Neural cell (in vitro differentiated cells): ENCODE data around the gene ABCB8. TPM values are rescaled to one million over a fixed set of nuclear protein-coding genes. Genes with fewer than 3 reads are reported as not detected.
A peak's percentile ranks its signal among the peaks of the same experiment; 100 is the strongest.

Experiments
- H2AFZ ChIP-seq: fragments of 200-600, 300-800 bp; sonication (generic), shearing (Covaris generic); 2 replicates; pipeline ENCODE4 v1.6.0; 2014; ENCODE audit warnings: low read depth, mild to moderate bottlenecking, antibody characterized with exemption, low read length, moderate library complexity
- H3F3A ChIP-seq: fragments of 200-600 bp; shearing (Covaris generic); 2 replicates; pipeline ENCODE4 v1.6.1; 2016; ENCODE audit warnings: mild to moderate bottlenecking, moderate library complexity, mixed read lengths, antibody characterized with exemption, low read length; ENCODE audit not compliant: insufficient read depth, poor library complexity, severe bottlenecking
- H3K27ac ChIP-seq: fragments of 200-600, 300-800 bp; sonication (generic), shearing (Covaris generic); 2 replicates; pipeline ENCODE4 v1.5.1; 2014; ENCODE audit warnings: mild to moderate bottlenecking, low read length, moderate library complexity
- H3K27me3 ChIP-seq: fragments of 300-800, 200-600 bp; sonication (generic), shearing (Covaris generic); 2 replicates; pipeline ENCODE4 v1.6.0; 2014; ENCODE audit warnings: mild to moderate bottlenecking, low read depth, low read length, moderate library complexity; ENCODE audit not compliant: insufficient read depth
- H3K36me3 ChIP-seq: fragments of 300-800, 200-600 bp; sonication (generic), shearing (Covaris generic); 2 replicates; pipeline ENCODE4 v1.5.1; 2014; ENCODE audit warnings: mild to moderate bottlenecking, antibody characterized with exemption, low read length, moderate library complexity; ENCODE audit not compliant: insufficient read depth
- H3K4me2 ChIP-seq: fragments of 300-800, 200-600 bp; sonication (generic), shearing (Covaris generic); 2 replicates; pipeline ENCODE4 v1.6.0; 2014; ENCODE audit warnings: mild to moderate bottlenecking, low read length
- H3K4me3 ChIP-seq: fragments of 300-800, 200-600 bp; sonication (generic), shearing (Covaris generic); 2 replicates; pipeline ENCODE4 v1.5.1; 2014; ENCODE audit warnings: mild to moderate bottlenecking, low read length, moderate library complexity
- H3K79me2 ChIP-seq: fragments of 200-600 bp; shearing (Covaris generic); replicated peaks from 2 replicates; pipeline ENCODE4 v1.6.0; 2014; ENCODE audit warnings: mild to moderate bottlenecking, low read length, moderate library complexity; ENCODE audit not compliant: insufficient read depth
- H3K9ac ChIP-seq: fragments of 300-800, 200-600 bp; sonication (generic), shearing (Covaris generic); 2 replicates; pipeline ENCODE4 v1.6.1; 2016; ENCODE audit warnings: mild to moderate bottlenecking, low read length, mixed read lengths
- H3K9me2 ChIP-seq: fragments of 200-600 bp; shearing (Covaris generic); 2 replicates; pipeline ENCODE4 v1.6.1; 2016; ENCODE audit warnings: mild to moderate bottlenecking, low read length, mixed read lengths; ENCODE audit not compliant: insufficient read depth
- H3K9me3 ChIP-seq: fragments of 200-600, 300-800 bp; sonication (generic), shearing (Covaris generic); 2 replicates; pipeline ENCODE4 v1.6.1; 2016; ENCODE audit warnings: mild to moderate bottlenecking, mixed run types, low read length, moderate library complexity, mixed read lengths
- H4K20me1 ChIP-seq: fragments of 200-600 bp; shearing (Covaris generic); 2 replicates; pipeline ENCODE4 v1.6.1; 2016; ENCODE audit warnings: mild to moderate bottlenecking, mixed run types; ENCODE audit not compliant: insufficient read depth
- CTCF ChIP-seq: fragments of 450-650 bp; IDR thresholded peaks from 2 replicates; pipeline ENCODE4 v1.5.1; 2014; ENCODE audit warnings: antibody characterized with exemption, mild to moderate bottlenecking, moderate library complexity; ENCODE audit not compliant: poor library complexity, severe bottlenecking
- EP300 ChIP-seq: fragments of 450-650 bp; conservative IDR thresholded peaks from 2 replicates; pipeline ENCODE4 v1.6.1; 2014; ENCODE audit warnings: antibody characterized with exemption, mild to moderate bottlenecking, moderate library complexity; ENCODE audit not compliant: poor library complexity, severe bottlenecking
- EZH2 ChIP-seq: fragments of 200-600, 300-800 bp; shearing (Covaris generic), sonication (generic); IDR thresholded peaks from 2 replicates; pipeline ENCODE4 v1.6.1; 2014; ENCODE audit warnings: antibody characterized with exemption, low read length, borderline replicate concordance, mild to moderate bottlenecking; ENCODE audit not compliant: insufficient read depth, poor library complexity, severe bottlenecking
- MXI1 ChIP-seq: fragments of 450-650 bp; conservative IDR thresholded peaks from 2 replicates; pipeline ENCODE4 v1.6.1; 2014; ENCODE audit warnings: antibody characterized with exemption, mild to moderate bottlenecking; ENCODE audit not compliant: poor library complexity, severe bottlenecking
- POLR2AphosphoS5 ChIP-seq: IDR thresholded peaks from 2 replicates; pipeline ENCODE4 v1.6.1; 2012
- RAD21 ChIP-seq: fragments of 450-650 bp; conservative IDR thresholded peaks from 2 replicates; pipeline ENCODE4 v1.6.1; 2014; ENCODE audit warnings: antibody characterized with exemption, mild to moderate bottlenecking, moderate library complexity
- REST ChIP-seq: IDR thresholded peaks from 2 replicates; pipeline ENCODE4 v1.6.1; 2012; ENCODE audit warnings: borderline replicate concordance
- SMC3 ChIP-seq: fragments of 450-650 bp; conservative IDR thresholded peaks from 2 replicates; pipeline ENCODE4 v1.6.1; 2014; ENCODE audit warnings: antibody characterized with exemption, mild to moderate bottlenecking, moderate library complexity; ENCODE audit not compliant: poor library complexity
- TAF1 ChIP-seq: IDR thresholded peaks from 2 replicates; pipeline ENCODE4 v1.6.1; 2012; ENCODE audit warnings: low read depth
- polyA plus RNA-seq: library from polyadenylated mRNA; depleted of rRNA; stranded (reverse); fragments of >200 nt; gene quantifications from 2 replicates; pipeline ENCODE4 v1.2.3, GENCODE V29; 2014

The ABCB8 gene
- polyA plus RNA-seq, 1 donor from 2014 or later, result 40.5 TPM

GRCh38 chr7:151060416-151061212 is 32.4 kb downstream of the ABCB8 start:
- H3K9me3 ChIP-seq, result no peaks in the 10 kb centered on the region
- no peaks in the 10 kb centered on the region for H3K9me2 ChIP-seq
- H3K27me3 ChIP-seq, result peaks cover 7% of the 10 kb centered on the region
- no peak overlapping the region for H3K27ac ChIP-seq
- H3F3A ChIP-seq, result peaks cover 6% of the 10 kb centered on the region
- H3K4me2 ChIP-seq, result no peak overlapping the region
- no peaks in the 10 kb centered on the region for H4K20me1 ChIP-seq
- no peak overlapping the region for H3K9ac ChIP-seq
- H3K79me2 ChIP-seq, result no peaks in the 10 kb centered on the region
- TF ChIP-seq EZH2, result no peak
- no peaks in the 10 kb centered on the region for H3K36me3 ChIP-seq
- H2AFZ ChIP-seq, result no peak overlapping the region
- peak overlapping the region; percentile 92 for H3K4me3 ChIP-seq

- Histone ChIP-seq H3K9me3 (no peaks in the 10 kb centered on the region), H3K9me2 (no peaks in the 10 kb centered on the region), H3K27me3 (peaks cover 7% of the 10 kb centered on the region), H3K4me3 (no peak overlapping the region), H3K36me3 (no peaks in the 10 kb centered on the region), H3K9ac (no peak overlapping the region), H3F3A (peaks cover 6% of the 10 kb centered on the region), H4K20me1 (no peaks in the 10 kb centered on the region), H2AFZ (no peak overlapping the region), H3K79me2 (no peaks in the 10 kb centered on the region), H3K4me2 (no peak overlapping the region), H3K27ac (no peak overlapping the region)
- TF ChIP-seq EZH2 (no peak), EP300 (no peak), MXI1 (no peak), SMC3 (no peak), TAF1 (no peak), CTCF (no peak), REST (no peak), POLR2AphosphoS5 (no peak), RAD21 (no peak)
Measured at GRCh38 chr7:151061213-151062110, 33.2 kb downstream of the ABCB8 start.
